ENCODE measurements around the gene ACADSB. TPM values are rescaled to one million over a fixed set of nuclear protein-coding genes. Genes with fewer than 3 reads are reported as not detected.

The ACADSB gene
- total and polyA plus RNA-seq, 2 donors (not counting 1 experiment from before 2014, with no cell fraction given), result 6.8 to 27.8 TPM

- TF ChIP-seq, protein P1, sequence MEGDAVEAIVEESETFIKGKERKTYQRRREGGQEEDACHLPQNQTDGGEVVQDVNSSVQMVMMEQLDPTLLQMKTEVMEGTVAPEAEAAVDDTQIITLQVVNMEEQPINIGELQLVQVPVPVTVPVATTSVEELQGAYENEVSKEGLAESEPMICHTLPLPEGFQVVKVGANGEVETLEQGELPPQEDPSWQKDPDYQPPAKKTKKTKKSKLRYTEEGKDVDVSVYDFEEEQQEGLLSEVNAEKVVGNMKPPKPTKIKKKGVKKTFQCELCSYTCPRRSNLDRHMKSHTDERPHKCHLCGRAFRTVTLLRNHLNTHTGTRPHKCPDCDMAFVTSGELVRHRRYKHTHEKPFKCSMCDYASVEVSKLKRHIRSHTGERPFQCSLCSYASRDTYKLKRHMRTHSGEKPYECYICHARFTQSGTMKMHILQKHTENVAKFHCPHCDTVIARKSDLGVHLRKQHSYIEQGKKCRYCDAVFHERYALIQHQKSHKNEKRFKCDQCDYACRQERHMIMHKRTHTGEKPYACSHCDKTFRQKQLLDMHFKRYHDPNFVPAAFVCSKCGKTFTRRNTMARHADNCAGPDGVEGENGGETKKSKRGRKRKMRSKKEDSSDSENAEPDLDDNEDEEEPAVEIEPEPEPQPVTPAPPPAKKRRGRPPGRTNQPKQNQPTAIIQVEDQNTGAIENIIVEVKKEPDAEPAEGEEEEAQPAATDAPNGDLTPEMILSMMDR (IDR thresholded peaks at IDR 0.05), result no peak
- no peak for TF ChIP-seq EZH2 (IDR thresholded peaks at IDR 0.05; ENCODE audit: borderline replicate concordance, insufficient read depth, low read depth, low read length, poor library complexity, severe bottlenecking)
- intact Hi-C loops (cut with micrococcal nuclease), result no loop called here
- Mint-ChIP-seq H3K4me1 (no peaks in the 10 kb centered on the region), H3K9me3 (ENCODE audit: insufficient read depth) (no peaks in the 10 kb centered on the region), H3K4me3 (no peak overlapping the region), H3K27me3 (no peaks in the 10 kb centered on the region), H3K27ac (no peak overlapping the region)
- Histone ChIP-seq H3K9ac (ENCODE audit: low read length) (no peak overlapping the region), H3K4me2 (replicated peaks; ENCODE audit: low read depth, low read length, poor library complexity, severe bottlenecking) (no peak overlapping the region), H3K9me3 (ENCODE audit: control extremely low read depth in 1 of 3, control insufficient read depth in 2 of 3, insufficient read depth in 1 of 3, low read length in 2 of 3) (no peaks in the 10 kb centered on the region), H3K79me2 (ENCODE audit: control insufficient read depth, insufficient read depth, low read length) (peaks cover 1% of the 10 kb centered on the region), H3K27me3 (replicated peaks in 1 of 4; ENCODE audit: control extremely low read depth in 1 of 4, control insufficient read depth in 3 of 4, insufficient read depth in 4 of 4, low read length in 3 of 4) (no peaks in the 10 kb centered on the region), H3K4me1 (ENCODE audit: control insufficient read depth in 2 of 2, insufficient read depth in 2 of 2, low read length in 2 of 2) (no peaks in the 10 kb centered on the region), H4K20me1 (ENCODE audit: control insufficient read depth, insufficient read depth, low read length, poor library complexity, severe bottlenecking) (peaks cover 10% of the 10 kb centered on the region), H3K4me3 (ENCODE audit: control extremely low read depth in 1 of 5, extremely low read depth in 1 of 5, insufficient read depth in 1 of 5, low read depth in 2 of 5, low read length in 4 of 5) (no peak overlapping the region), H3K27ac (ENCODE audit: low read length in 2 of 2) (no peak overlapping the region), H2AFZ (ENCODE audit: insufficient read depth, low read depth, low read length, poor library complexity, severe bottlenecking) (no peak overlapping the region), H3K36me3 (replicated peaks in 1 of 2; ENCODE audit: control extremely low read depth in 1 of 2, control insufficient read depth in 1 of 2, extremely low read depth in 1 of 2, insufficient read depth in 2 of 2, low read length in 1 of 2) (peaks cover 0 to 31% of the 10 kb centered on the region in 2 experiments)
- ChIA-PET CTCF (no interaction called here), POLR2A (no interaction called here)
- DNase-seq (no peak), ATAC-seq (ENCODE audit: low read depth) (no peak)
- WGBS (ENCODE audit: insufficient coverage), result no CpG with 5 or more reads among the region's 1 CpG
Measured at GRCh38 chr10:122992031-122992585, 16.7 kb upstream of the ACADSB start.

DNA sequence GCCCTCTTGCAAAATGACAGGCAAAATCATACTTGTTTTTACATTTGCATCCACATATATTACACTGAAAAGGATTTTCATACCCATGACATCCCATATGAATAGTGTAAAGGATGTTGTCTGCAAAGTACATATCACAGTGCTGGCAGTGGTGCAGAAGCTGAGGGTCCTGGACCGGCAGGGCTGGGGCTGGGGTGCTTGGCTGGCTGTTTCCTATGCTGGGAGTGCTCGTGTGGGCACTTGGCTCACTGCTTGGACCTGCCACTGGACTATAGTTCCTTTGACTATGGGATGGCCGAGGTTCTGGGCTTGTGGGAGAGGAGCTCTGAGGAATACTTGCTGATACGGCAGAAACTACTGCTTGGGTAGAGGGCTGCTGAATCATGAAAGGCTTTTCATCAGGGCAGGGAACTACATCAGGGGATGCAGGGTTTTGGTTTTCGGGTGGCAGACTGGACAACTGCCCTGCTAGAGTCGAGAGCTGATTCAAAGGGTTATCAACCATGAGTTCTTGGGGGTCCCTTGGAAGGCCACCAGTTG is 14.9 kb upstream of the ACADSB start:
- no peaks in the 10 kb centered on the region for H3K4me1 Mint-ChIP-seq
- H3K27ac Mint-ChIP-seq, result no peak overlapping the region
- POLR2A ChIA-PET, result no interaction called here
- TF ChIP-seq, protein P1 (IDR thresholded peaks at IDR 0.05), result no peak
- no peak for TF ChIP-seq EZH2 (IDR thresholded peaks at IDR 0.05; ENCODE audit: borderline replicate concordance, insufficient read depth, low read depth, low read length, poor library complexity, severe bottlenecking)
- H3K4me1 ChIP-seq (ENCODE audit: control insufficient read depth in 2 of 2, insufficient read depth in 2 of 2, low read length in 2 of 2), result no peaks in the 10 kb centered on the region
- no peak overlapping the region for H3K4me3 ChIP-seq (ENCODE audit: control extremely low read depth in 1 of 5, extremely low read depth in 1 of 5, insufficient read depth in 1 of 5, low read depth in 2 of 5, low read length in 4 of 5)
- H3K9ac ChIP-seq (ENCODE audit: low read length), result no peak overlapping the region
- H3K27ac ChIP-seq (ENCODE audit: low read length in 2 of 2), result no peak overlapping the region
- H3K36me3 ChIP-seq (replicated peaks in 1 of 2; ENCODE audit: control extremely low read depth in 1 of 2, control insufficient read depth in 1 of 2, extremely low read depth in 1 of 2, insufficient read depth in 2 of 2, low read length in 1 of 2), result peaks cover 0 to 41% of the 10 kb centered on the region in 2 experiments
- no peaks in the 10 kb centered on the region for H3K27me3 Mint-ChIP-seq
- 98% methylated on average over 6 of the region's 6 CpGs for WGBS (ENCODE audit: insufficient coverage)
- CTCF ChIA-PET, result no interaction called here
- no peak overlapping the region for H3K4me2 ChIP-seq (replicated peaks; ENCODE audit: low read depth, low read length, poor library complexity, severe bottlenecking)
- H3K79me2 ChIP-seq (ENCODE audit: control insufficient read depth, insufficient read depth, low read length), result peaks cover 17% of the 10 kb centered on the region
- no peaks in the 10 kb centered on the region for H3K9me3 Mint-ChIP-seq (ENCODE audit: insufficient read depth)
- no peak overlapping the region for H3K4me3 Mint-ChIP-seq
- H4K20me1 ChIP-seq (ENCODE audit: control insufficient read depth, insufficient read depth, low read length, poor library complexity, severe bottlenecking), result peaks cover 26% of the 10 kb centered on the region
- intact Hi-C loops (cut with micrococcal nuclease), result no loop called here
- DNase-seq (no peak), ATAC-seq (ENCODE audit: low read depth) (no peak)
- H3K27me3 ChIP-seq (replicated peaks in 1 of 4; ENCODE audit: control extremely low read depth in 1 of 4, control insufficient read depth in 3 of 4, insufficient read depth in 4 of 4, low read length in 3 of 4), result no peaks in the 10 kb centered on the region
- H3K9me3 ChIP-seq (ENCODE audit: control extremely low read depth in 1 of 3, control insufficient read depth in 2 of 3, insufficient read depth in 1 of 3, low read length in 2 of 3), result no peaks in the 10 kb centered on the region
- H2AFZ ChIP-seq (ENCODE audit: insufficient read depth, low read depth, low read length, poor library complexity, severe bottlenecking), result no peak overlapping the region

Measured in B cell (primary cell).